ENCODE results near the gene SLC39A11.

The SLC39A11 gene

GRCh38 chr17:72684405-72685020 is 408.0 kb downstream of the SLC39A11 start:
- DNase-seq (ENCODE audit: low read depth) = no peak

- no peak for DNase-seq (ENCODE audit: low read depth)
These were observed 408.7 kb downstream of the SLC39A11 start for GRCh38 chr17:72683506-72684404.

- no peak for DNase-seq (ENCODE audit: low read depth)
These were observed 409.9 kb downstream of the SLC39A11 start for GRCh38 chr17:72682605-72683004.

- no peak for DNase-seq (ENCODE audit: low read depth)
These were observed 410.6 kb downstream of the SLC39A11 start for GRCh38 chr17:72681844-72682243.

GRCh38 chr17:72677714-72678390 is 414.6 kb downstream of the SLC39A11 start:
- no peak for DNase-seq (ENCODE audit: low read depth)

- DNase-seq (ENCODE audit: low read depth) = no peak
These were observed 415.4 kb downstream of the SLC39A11 start for GRCh38 chr17:72677108-72677507.

GRCh38 chr17:72672729-72673128 is 419.8 kb downstream of the SLC39A11 start:
- DNase-seq (ENCODE audit: low read depth) = no peak

GRCh38 chr17:72671016-72671415 is 421.5 kb downstream of the SLC39A11 start:
- DNase-seq (ENCODE audit: low read depth) = no peak

- no peak for DNase-seq (ENCODE audit: low read depth)
These were observed 425.1 kb downstream of the SLC39A11 start for GRCh38 chr17:72667096-72668063.

- no peak for DNase-seq (ENCODE audit: low read depth)
These were observed 426.3 kb downstream of the SLC39A11 start for GRCh38 chr17:72665852-72666851.

- no peak for DNase-seq (ENCODE audit: low read depth)
These were observed 429.7 kb downstream of the SLC39A11 start for GRCh38 chr17:72662827-72663190.

- DNase-seq (ENCODE audit: low read depth) = no peak
These were observed 430.3 kb downstream of the SLC39A11 start for GRCh38 chr17:72661945-72662826.

GRCh38 chr17:72661116-72661944 is 431.2 kb downstream of the SLC39A11 start:
- DNase-seq (ENCODE audit: low read depth) = no peak

GRCh38 chr17:72660274-72661115 is 432.0 kb downstream of the SLC39A11 start:
- no peak for DNase-seq (ENCODE audit: low read depth)

- DNase-seq (ENCODE audit: low read depth) = no peak
These were observed 432.7 kb downstream of the SLC39A11 start for GRCh38 chr17:72659811-72660210.

GRCh38 chr17:72658675-72659074 is 433.8 kb downstream of the SLC39A11 start:
- no peak for DNase-seq (ENCODE audit: low read depth)

GRCh38 chr17:72657467-72658317 is 434.8 kb downstream of the SLC39A11 start:
- DNase-seq (ENCODE audit: low read depth) = no peak
